H1 (cell line): ENCODE data around the gene FDXACB1. TPM values are rescaled to one million over a fixed set of nuclear protein-coding genes. Genes with fewer than 3 reads are reported as not detected.

Source experiments
- HDAC2 ChIP-seq, 2 experiments: fragments of 300-600 bp in 1 of 2; sonication (generic) in 1 of 2; IDR thresholded peaks; 2 replicates each; pipeline ENCODE4 v1.6.1; 2011 to 2012; ENCODE audit warnings: low read depth in 2 of 2, low read length in 2 of 2, mild to moderate bottlenecking in 2 of 2, moderate library complexity in 2 of 2, borderline replicate concordance in 1 of 2, inconsistent platforms in 1 of 2
- POLR2A ChIP-seq, 2 experiments: IDR thresholded peaks; 1 replicate in 1 of 2; 2 replicates in 1 of 2; pipeline ENCODE4 v1.6.1; 2011; ENCODE audit warnings: low read depth in 2 of 2, low read length in 2 of 2, mild to moderate bottlenecking in 2 of 2; ENCODE audit errors: control extremely low read depth in 1 of 2
- RAD21 ChIP-seq, 2 experiments: IDR thresholded peaks in 1 of 2; conservative IDR thresholded peaks in 1 of 2; 2 replicates each; pipeline ENCODE4 v1.6.1; 2011; ENCODE audit warnings: low read depth in 2 of 2, low read length in 2 of 2, improper control_type of control experiment in 1 of 2, inconsistent platforms in 1 of 2, mild to moderate bottlenecking in 1 of 2, moderate library complexity in 1 of 2
- polyA plus RNA-seq, 7 experiments: library from polyadenylated mRNA; depleted of rRNA in 3 of 7; stranded (reverse) in 5 of 7; unstranded in 2 of 7; fragments of >200 nt in 5 of 7; fragments of 200-250 nt in 2 of 7; gene quantifications; 1 replicate in 5 of 7; 2 replicates in 1 of 7; 4 replicates in 1 of 7; pipeline versions ENCODE4 v1.2.1 to v1.2.3, GENCODE V29; 2011 to 2013; ENCODE audit warnings: missing spikeins in 2 of 7, mixed read lengths in 2 of 7
- total RNA-seq: library from RNA; stranded (reverse); fragmentation: NEBNext Ultra II Directional; extraction: Animal tissue kit (Norgen Biotek cat#: 25700); gene quantifications from 2 replicates; pipeline ENCODE4 v1.2.1, GENCODE V29; 2021
- TF ChIP-seq, protein P1 (sequence below): fragments of 300-600 bp; sonication (generic); IDR thresholded peaks from 2 replicates; pipeline ENCODE4 v1.7.1; 2012; ENCODE audit warnings: low read length, moderate library complexity, mild to moderate bottlenecking, inconsistent platforms; ENCODE audit not compliant: insufficient replicate concordance

FDXACB1 gene
- total and polyA plus RNA-seq, 2 of the 8 experiments (the other 6 are each of a cell fraction or from before 2014, with no cell fraction given): 1.4 to 2.3 TPM

DNA sequence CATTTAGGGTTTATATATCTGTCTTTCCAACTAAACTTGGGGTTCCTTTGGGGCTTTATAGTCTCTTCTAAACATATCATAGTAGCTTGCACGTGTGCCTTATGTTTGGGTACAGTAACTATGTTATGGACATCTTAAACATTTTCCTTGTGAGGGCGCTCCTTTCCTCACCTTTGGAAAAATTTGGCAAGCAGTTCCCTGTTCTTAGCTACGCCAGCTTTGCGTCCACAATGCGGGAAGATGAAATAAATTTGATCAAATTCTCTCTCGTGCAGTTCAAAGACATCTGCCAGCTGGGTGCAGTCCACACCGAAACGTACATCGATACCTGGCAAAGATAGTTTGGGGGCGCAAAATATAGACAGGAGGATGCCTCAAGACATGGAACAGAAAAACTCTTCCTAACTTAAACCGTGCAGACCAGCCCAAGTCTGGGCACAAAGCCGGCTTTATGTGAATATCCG, 548 bp downstream of the FDXACB1 start (continued):
- TF ChIP-seq, protein P1, sequence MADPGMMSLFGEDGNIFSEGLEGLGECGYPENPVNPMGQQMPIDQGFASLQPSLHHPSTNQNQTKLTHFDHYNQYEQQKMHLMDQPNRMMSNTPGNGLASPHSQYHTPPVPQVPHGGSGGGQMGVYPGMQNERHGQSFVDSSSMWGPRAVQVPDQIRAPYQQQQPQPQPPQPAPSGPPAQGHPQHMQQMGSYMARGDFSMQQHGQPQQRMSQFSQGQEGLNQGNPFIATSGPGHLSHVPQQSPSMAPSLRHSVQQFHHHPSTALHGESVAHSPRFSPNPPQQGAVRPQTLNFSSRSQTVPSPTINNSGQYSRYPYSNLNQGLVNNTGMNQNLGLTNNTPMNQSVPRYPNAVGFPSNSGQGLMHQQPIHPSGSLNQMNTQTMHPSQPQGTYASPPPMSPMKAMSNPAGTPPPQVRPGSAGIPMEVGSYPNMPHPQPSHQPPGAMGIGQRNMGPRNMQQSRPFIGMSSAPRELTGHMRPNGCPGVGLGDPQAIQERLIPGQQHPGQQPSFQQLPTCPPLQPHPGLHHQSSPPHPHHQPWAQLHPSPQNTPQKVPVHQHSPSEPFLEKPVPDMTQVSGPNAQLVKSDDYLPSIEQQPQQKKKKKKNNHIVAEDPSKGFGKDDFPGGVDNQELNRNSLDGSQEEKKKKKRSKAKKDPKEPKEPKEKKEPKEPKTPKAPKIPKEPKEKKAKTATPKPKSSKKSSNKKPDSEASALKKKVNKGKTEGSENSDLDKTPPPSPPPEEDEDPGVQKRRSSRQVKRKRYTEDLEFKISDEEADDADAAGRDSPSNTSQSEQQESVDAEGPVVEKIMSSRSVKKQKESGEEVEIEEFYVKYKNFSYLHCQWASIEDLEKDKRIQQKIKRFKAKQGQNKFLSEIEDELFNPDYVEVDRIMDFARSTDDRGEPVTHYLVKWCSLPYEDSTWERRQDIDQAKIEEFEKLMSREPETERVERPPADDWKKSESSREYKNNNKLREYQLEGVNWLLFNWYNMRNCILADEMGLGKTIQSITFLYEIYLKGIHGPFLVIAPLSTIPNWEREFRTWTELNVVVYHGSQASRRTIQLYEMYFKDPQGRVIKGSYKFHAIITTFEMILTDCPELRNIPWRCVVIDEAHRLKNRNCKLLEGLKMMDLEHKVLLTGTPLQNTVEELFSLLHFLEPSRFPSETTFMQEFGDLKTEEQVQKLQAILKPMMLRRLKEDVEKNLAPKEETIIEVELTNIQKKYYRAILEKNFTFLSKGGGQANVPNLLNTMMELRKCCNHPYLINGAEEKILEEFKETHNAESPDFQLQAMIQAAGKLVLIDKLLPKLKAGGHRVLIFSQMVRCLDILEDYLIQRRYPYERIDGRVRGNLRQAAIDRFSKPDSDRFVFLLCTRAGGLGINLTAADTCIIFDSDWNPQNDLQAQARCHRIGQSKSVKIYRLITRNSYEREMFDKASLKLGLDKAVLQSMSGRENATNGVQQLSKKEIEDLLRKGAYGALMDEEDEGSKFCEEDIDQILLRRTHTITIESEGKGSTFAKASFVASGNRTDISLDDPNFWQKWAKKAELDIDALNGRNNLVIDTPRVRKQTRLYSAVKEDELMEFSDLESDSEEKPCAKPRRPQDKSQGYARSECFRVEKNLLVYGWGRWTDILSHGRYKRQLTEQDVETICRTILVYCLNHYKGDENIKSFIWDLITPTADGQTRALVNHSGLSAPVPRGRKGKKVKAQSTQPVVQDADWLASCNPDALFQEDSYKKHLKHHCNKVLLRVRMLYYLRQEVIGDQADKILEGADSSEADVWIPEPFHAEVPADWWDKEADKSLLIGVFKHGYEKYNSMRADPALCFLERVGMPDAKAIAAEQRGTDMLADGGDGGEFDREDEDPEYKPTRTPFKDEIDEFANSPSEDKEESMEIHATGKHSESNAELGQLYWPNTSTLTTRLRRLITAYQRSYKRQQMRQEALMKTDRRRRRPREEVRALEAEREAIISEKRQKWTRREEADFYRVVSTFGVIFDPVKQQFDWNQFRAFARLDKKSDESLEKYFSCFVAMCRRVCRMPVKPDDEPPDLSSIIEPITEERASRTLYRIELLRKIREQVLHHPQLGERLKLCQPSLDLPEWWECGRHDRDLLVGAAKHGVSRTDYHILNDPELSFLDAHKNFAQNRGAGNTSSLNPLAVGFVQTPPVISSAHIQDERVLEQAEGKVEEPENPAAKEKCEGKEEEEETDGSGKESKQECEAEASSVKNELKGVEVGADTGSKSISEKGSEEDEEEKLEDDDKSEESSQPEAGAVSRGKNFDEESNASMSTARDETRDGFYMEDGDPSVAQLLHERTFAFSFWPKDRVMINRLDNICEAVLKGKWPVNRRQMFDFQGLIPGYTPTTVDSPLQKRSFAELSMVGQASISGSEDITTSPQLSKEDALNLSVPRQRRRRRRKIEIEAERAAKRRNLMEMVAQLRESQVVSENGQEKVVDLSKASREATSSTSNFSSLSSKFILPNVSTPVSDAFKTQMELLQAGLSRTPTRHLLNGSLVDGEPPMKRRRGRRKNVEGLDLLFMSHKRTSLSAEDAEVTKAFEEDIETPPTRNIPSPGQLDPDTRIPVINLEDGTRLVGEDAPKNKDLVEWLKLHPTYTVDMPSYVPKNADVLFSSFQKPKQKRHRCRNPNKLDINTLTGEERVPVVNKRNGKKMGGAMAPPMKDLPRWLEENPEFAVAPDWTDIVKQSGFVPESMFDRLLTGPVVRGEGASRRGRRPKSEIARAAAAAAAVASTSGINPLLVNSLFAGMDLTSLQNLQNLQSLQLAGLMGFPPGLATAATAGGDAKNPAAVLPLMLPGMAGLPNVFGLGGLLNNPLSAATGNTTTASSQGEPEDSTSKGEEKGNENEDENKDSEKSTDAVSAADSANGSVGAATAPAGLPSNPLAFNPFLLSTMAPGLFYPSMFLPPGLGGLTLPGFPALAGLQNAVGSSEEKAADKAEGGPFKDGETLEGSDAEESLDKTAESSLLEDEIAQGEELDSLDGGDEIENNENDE: no peak
- TF ChIP-seq RAD21 (IDR thresholded peaks at IDR 0.05 in 1 of 2, conservative IDR thresholded peaks at IDR 0.05 in 1 of 2; ENCODE audit: low read depth in 2 of 2, low read length in 2 of 2) (peak in 1 of 2 experiments; percentile 15; a peak in 1 of 4 replicates), POLR2A (IDR thresholded peaks at IDR 0.05; ENCODE audit: control extremely low read depth in 1 of 2, low read depth in 2 of 2, low read length in 2 of 2) (peak in 1 of 2 experiments; percentile 11; a peak in 1 of 3 replicates), HDAC2 (IDR thresholded peaks at IDR 0.05; ENCODE audit: borderline replicate concordance in 1 of 2, low read depth in 2 of 2, low read length in 2 of 2) (no peak)
